ENCODE data around the gene TOGARAM2.

The TOGARAM2 gene

DNA sequence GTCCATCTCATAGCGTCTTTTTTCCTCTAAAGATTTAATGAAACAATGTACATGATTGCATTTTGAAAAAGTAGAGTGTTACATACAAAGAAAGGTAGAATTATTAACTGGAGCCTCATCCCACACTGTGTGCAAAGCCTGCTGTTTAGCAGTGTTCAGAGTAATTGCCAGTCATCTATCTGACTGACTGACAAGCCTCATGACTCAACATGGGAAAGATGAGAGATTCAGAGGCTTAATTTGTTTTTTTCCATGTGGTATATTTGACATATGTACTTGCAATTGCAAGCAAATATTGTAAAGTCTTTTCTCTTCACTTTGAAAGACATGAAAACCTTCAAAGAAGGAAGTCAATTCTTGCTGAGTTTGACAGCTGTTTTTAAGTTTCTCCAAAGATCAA is 78.5 kb downstream of the TOGARAM2 start:
- no peak for DNase-seq

DNA sequence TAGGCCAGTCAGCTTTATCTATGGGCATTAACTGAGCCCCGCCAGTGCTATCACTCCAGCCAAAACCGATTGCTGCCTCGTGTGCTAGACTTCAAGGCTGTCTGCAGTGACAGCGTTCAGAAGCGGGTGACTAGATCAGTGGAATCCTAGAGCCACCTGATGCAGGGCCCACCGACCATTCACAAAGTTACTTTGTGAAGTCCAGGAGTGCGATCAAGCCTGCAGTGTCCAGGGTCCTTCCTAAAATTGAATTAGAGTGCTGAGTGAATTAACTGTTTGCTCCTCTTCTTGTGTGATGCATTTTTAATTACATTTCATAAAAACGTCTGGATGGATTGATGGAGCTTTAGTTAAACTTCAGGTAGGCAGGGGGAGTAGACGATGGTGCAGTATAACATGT is 79.3 kb downstream of the TOGARAM2 start:
- no peak for DNase-seq

DNA sequence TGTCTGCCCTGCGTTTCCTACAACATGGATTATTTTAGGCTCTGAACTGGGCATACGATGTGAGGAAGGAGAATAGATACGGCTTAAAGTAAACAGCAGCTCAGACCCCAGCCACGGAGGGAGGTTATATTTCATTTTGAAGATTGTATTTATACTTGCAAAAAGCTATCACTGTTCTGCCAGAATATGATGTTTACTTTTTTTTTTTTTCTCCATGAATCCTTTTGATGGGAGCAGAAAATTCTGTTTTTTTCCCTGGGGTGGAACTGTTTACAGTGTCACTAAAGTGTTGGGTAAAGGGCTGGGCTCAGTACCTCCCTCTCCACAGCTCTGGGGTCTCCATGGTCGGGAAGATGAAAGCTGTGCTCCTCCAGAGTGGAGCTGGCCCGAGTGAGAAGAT is 80.1 kb downstream of the TOGARAM2 start:
- DNase-seq, result no peak

DNA sequence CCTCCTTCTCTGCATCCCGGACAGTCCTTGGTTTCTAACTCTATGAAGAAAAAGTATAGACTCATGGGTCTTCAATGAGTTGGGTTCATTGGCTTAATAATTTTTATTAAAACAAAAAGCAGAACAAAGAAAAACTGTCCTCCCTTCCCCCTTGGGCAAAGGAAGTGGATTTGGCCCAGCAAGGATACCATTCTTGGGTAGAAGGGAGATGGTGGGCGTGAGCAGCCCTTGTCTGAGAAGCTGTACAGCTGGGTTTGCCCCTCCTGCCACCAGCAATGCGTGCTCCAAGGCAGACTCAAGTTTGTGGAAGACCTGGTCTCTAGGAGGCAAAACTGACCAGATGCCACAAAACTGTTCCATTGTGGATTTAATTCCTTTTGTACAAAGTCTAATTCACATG is 80.5 kb downstream of the TOGARAM2 start:
- no peak for DNase-seq

DNA sequence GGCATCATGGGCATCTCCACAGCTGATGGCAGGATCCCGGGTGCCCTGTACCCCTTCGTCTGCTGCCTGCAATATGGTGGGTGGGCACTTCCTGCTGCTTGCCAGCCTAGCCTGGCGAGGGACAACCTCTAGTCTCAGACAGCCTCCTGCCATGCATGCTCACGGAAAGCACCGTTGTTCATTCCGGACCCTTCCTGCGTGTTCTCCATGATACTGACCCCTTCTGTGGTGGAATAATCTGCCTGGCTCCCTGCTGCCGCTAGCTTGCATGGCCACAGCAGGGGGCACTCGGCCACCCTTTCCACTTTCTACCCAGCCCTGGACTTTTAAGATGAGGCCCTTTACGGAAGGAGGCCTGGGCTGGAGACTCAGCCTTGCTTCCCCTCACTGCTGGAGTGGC is 81.3 kb downstream of the TOGARAM2 start:
- DNase-seq, result no peak

DNA sequence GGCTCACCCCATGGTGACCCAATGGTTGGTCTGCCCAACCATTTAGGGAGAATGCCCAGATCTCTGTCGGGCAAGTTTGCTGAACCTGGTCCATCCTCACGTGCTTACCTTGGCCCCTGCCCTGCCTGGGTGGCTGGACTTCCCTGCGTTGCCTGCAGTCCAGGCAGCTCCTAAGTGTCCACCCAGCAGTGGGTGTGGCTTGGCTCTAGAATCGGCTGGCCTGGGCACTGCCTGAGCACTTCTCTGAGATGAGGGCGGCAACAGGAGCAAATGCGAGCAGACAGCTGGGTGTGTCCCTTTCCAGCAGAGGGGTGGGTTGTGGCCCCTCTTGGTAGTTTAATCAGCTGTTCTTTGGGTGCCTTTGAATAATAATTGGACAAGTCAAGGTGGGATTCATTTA is 82.0 kb downstream of the TOGARAM2 start:
- DNase-seq, result no peak

DNA sequence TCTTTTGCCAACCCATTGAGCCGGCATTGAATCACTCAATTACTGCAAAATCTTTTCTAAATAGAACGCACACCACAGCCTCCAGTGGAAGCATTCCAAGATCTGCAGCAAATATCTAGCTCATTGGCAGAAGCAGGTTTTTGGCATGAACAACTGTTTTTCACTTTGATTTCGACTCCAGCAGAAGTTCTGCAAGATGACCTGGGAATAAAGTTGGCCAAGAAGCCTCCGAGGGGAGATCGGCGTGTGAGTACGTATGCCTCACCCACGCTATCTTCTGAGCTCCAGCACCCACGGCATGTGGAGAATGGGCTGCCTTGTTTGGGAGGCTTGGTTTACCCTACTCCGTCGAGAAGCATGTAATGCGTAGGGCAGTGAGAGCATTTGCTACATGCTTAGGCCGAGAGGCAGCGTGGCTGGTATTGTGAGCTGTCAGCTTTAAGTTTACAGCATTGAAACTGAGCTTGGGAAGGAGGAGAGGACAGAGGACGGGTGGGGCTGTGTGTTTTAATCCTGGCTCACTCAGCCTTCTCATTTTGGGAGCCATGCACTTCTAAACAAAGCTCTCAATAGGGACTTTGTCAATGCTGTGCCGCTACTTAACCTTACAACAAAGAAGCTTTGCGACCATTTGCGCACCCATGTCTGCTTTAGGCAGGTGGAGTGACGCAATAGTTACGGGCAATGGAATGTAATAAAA is 82.7 kb downstream of the TOGARAM2 start:
- no peak for DNase-seq

DNA sequence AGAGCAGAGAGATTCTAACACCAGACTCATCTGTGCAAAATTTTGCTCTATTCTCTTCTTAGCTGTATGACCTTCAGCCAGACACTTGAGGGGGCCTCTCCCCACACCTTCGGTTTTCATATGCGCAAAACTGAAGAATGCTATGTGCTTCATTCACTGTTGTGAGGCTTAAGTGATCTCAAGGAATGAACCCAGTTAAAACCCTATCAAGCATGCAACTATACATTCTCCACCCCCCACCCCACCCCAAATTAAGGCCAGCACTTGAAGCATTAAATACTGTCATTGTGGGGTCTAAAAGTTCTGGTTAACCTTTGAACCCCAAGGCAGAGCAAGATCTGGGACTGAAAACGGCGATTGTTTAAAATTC is 83.2 kb downstream of the TOGARAM2 start:
- no peak for DNase-seq

DNA sequence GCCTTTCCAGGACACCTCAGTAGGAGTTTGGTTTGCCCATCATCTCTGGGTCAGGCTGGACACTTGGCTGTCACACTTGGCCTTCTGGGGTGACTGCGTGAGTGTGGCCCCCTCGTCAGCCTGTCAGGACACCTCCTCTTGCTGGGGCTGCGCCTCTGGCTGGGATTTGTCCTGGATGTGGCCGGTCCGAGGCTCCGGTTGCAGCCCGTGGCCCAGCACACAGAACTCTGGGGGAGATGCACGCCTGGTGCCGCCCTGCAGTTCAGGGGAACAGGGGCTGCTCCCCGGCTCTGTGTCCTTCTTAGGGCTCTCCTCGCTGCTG is 83.6 kb downstream of the TOGARAM2 start:
- DNase-seq, result no peak

DNA sequence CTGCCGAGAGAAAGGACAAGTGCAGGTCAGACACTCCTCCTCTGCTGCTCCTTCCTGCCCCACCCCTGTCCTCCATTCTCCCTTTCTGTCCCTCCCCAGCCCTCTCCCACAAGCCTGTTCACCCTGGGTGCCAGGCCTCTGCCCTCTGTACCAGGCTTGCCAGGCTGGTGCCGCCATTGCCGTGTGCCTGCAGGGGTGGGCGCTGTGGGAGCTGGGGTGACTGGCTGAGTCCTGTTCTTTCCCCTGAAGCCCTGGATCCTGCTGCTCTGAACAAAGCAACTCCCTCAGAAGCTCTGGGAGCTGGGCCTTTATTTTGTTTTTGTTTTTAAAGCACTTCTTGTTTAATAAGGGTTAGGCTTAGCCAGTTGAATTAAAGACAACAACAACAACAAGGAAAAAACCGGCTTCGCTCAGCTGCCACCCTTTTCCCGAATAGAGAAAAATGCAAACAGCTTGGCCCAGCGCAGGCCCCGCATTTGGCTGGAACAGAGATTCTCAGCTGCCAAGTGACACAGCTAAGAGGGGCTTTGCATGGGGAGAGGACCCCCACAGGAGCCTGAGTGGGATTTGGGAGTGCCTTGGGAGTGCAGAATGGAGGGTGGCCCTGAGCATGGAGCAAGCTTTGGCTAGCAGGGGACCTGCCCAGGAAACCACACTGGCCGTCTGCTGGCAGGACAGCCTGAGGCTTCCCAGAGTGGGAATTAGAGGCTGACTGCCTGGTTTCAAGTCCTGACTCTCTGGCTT is 84.1 kb downstream of the TOGARAM2 start:
- no peak for DNase-seq

DNA sequence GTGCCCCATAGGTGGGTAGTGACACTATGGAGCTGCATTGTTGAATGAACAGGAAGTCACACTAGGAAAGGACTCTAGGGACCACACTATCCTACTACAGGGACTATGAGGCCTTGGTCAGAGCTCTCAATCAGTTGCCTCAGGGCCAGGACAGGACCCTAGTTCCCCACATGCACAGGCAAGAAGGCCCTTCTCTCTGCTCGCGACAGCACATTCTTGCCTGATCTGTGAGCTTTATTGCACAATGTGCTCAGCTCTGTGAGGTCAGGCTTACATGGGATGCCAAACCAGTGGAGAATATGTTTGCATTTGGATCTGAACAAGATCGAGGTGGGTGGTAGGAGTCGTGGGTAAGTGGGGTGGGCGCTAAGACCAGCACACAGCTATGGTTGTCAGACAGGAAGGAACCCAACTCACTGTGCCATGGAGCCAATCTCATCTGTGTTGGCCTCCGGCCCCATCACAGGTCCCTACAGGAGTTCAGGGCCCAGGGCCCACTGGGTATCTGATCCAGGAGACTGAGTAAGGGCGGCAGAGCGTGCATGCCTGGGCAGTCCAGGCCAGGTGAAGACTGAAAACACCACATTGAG is 85.3 kb downstream of the TOGARAM2 start:
- no peak for DNase-seq

DNA sequence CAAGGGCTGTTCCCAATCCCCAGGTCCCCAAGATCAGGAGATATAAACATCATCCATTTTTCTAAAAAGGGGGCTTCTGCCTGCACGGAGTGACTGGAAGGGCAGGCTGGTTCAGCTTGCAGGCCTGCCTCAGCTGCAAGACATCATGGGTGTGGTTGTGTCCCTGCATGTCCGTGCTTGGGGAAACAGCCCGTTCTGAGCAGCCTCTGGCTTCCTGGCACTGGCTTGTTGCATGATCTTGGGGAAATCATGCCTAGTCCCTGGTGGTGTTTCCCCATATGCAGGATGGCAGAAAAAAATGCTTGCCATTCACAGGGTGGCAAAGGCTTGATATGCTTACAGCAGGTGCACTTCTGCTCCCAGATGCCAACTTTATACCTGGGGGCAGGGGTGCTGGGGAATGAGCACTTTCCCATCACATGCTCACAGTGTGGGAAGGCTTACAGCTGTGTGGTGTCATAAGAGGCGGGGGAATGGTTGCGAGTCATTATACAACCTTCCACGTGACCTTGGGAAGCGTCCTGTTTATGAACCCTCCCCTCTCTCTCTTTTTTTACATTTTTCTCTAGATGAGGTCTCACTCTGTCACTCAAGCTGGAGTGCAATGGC is 86.0 kb downstream of the TOGARAM2 start:
- no peak for DNase-seq

DNA sequence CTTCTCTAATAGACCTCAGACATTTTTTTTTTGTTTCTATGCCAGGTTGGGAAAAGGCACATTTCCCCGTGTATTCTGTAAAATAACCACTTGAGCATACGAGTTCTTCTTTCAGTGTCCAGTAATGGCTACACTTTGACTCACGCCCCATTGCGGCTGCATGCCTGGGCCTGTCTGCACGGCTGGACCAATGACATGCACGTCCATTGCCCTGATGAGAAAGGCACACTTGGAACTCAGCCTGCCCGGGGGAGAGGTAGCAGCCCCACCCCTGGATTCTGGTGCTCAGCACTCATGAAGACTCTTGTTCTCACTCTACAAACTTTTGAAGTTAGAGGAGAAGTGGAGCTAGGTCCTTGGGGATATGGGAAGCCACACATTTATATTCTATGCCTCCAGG is 87.4 kb downstream of the TOGARAM2 start:
- no peak for DNase-seq

DNA sequence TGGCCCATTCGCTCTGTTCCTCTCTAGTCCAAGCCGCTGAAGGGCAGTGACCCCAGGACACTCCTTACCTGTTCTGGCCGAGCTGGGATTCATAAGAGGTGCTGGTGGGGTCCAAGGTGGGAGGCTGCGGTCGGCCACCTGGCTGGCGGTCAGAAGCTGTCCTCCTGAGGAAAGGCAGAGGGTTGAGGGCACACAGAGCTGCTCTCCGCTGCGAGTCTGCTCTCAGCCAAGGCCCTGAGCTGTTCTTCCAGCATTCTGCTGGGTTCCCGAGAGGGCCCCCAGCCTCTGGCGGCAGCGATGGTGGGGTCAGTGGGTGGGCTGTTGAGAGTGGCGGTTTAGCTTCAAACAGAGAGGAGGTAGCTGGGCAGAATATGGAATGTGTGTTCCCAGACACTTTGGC is 89.4 kb downstream of the TOGARAM2 start:
- DNase-seq, result no peak

DNA sequence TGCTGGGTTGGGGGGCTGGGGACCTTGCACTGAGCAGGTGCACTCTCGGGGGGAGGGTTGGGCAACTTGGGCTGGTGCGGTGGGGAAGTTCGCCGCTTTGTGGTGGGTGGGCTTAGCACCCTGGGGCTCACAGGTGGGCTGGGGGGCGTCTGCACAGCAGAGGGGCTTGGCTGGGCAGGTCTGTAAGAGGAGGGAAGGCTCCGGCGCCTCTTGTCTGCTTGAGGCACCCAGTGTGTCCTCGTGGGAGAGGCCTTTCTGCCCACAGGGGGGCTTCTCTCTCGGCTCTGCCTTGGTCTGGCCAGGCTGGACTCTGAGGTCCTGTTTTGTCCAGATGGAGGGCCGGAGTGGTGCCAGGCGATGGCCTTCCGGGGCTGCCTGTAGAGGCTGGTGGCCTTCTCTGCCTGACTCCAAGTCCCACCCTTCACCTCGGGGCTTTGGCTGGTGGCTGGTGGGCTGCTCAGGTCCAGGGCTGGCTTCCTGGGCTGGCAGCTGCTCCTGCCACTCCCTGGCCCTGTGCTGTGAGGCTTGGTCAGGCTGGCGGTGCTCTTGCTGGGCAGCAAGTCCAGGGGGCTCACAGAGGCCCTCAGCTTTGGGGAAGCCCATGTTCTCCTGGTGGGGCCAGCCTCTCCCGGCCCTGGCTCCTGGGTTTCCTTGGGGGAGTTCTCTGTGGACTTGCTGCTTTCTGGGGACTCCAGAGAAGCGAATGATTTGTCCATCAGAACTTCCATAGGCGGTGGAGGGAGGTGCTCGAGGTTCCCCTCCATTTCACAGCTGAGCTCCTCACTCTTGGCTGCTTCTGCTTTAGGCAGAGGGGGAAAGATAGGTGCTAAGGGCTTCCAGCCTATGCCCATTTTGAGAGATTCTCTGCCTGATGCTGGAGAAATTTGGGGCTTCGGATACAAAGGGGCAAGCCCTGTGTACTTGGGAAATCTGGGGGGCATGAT is 90.2 kb downstream of the TOGARAM2 start:
- no peak for DNase-seq

DNA sequence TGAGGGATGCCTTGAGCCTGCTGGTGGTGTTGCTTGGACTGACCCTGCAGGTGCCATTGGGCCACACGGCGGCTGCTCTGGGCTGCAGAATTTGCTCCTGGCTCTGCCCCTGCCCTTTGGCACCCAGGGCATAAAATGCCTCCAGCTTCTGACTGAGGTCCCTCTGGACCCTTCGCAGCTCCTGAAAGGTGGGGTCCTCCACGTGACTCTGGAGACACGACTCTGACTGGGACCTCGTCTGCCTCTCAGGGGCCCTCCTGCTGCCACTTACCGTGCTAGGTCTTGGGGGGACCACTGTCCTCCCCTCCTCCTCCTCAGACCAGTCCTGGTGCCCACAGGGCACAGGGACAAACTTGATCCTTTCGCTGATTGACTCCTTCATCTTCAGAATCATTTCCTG is 91.2 kb downstream of the TOGARAM2 start:
- DNase-seq, result no peak

DNA sequence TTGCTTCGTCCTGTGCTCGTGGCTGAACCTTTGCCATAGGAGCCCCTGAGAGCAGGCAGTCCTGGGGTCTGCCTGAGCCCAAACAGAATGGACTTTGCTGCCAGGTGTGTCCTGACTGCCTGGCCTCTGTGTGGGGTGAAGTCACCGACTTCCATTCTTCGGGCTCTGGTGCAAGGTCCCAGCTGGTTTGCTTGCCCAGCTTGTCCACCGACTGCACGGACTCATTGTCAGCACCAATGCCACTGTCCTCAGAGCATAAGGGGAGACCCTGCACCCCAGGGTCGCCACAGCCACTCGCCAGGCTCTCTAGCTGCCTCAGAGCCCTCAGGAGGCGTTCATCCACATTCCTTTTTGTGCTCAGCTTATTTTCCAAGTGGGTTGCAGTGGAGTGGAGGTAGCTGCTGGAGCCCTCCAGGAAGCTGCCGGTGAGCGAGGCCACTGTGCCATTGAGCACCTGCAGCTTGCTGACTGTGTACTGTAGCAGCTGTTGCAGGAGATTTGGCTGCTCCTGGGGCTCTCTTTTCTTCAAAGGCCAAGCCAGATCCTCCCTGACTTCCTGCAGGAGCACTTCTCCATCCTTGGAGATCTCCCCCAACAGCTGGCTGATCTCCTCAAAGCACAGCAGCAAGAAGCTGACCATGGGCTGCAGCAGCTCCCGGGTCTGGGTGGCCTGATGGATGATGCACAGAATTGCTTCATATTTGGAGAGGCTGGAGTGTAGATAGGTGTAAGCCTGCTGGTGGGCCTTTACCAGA is 92.0 kb downstream of the TOGARAM2 start:
- no peak for DNase-seq

DNA sequence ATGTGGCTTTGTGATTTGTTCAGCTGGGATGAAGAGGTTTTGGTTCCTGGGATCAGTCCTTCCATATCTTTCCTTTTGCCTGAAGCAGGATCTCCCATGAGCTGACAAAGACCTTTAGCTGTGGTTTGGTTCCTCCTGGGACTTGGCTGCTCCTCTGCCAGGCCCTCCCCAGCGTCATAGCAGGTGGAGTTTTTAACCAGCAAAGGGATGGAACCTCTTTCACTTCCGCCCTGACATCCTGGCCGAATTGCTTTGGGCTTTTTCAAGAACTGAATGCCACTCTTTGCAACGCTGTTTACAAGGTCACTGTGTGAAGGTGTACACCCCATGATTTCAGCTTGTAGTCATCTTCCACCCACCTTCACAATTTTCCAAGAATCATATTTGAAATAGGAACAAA is 92.8 kb downstream of the TOGARAM2 start:
- no peak for DNase-seq

DNA sequence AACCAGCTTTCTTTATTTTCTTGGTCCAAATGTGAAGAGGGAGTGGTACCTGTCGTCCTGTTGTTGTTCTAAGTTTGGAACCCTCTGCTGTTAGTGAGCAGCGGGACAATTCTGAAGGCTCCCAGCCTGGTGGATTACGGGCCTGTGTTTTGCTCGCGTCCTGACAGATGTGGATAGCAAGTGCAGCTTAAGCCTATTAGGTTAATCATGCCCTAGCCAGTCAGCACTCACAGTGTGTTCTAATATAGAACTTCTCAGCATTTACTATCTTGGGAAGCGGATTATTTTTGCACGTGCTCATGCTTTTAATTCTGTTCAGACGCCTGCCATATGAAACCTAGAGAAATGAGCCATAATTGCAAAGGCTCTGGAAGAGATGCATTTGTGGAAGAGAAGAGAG is 93.3 kb downstream of the TOGARAM2 start, which contains the start of gene PCARE:
Gene PCARE (minus strand): TSS at position 113 of the 400 bp plus-strand sequence. CDS start 262 bp downstream, outside the sequence.
- DNase-seq, result peak; percentile 52

DNA sequence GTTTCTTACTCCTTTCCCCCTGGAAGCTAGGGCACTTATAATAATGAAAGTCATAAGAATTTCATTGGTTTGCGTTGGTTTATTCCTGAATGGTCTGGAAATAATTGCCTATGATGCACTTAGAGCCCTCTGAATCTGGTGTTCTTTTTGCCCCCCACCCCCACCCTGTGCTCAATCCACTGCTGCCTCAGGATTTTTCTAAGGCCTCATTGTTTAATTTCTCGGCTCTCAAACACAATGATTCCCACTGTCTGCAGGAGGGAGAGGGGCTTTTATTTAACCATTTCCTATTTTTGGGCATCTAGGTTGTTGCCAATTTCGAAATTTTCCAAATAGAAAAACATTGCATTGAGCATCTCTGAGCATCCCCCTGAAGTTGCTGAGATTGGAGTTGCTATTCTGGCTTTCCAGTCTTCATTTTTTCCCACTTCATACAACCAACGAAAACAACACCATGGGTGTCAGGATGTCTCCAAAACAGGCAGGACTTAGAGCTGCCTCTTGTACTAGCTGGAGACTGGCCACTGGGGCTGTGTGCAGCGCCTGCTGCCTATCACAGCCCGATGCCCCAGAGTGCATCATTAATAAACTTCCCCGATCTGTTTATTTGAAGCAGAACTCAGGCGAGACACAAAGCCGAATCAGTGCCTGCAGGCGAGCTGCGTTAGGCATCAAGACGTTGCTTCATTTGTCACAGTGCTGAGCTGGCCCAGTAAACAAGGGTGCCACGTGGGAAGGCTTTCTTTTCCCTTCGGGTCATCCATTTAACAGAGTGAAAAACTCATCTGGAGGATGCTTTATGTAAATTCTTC is 95.0 kb downstream of the TOGARAM2 start:
- no peak for DNase-seq

DNA sequence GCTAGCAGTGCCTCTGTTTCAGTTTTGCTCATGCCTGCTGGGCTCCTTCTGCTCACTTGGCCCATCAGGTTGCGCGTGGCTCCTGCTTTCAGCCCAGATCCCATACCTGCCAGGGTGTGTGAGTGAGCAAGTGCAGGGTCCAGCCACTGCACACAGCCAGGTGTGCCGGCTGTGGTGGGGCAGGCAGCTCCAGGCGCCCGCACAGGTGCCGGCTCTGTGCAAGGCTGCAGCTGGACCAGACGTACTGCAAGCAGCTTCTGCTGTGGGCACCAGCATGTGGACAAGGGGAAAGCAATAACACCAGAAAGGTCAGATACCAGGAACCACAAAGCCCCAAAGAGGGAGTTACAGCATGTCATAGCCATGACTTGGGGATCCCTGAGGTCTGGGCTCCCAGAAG is 98.8 kb downstream of the TOGARAM2 start:
- no peak for DNase-seq

All from NCI-H2171 treated with DMSO at 0.1 percent for 48 hours (cell line).